ENCODE measurements around the gene TOP3B. TPM values are rescaled to one million over a fixed set of nuclear protein-coding genes. Genes with fewer than 3 reads are reported as not detected.

TOP3B gene
- polyA plus RNA-seq, 12 donors: 11.8 to 23.3 (median 15.9) TPM; not detected in 1

GRCh38 chr22:21963286-21963685 lies 19.3 kb downstream of the TOP3B start:
- no peak for DNase-seq

- no peak for DNase-seq
Measured at GRCh38 chr22:21962655-21962949, 20.0 kb downstream of the TOP3B start.

- no peak for DNase-seq
Measured at GRCh38 chr22:21961886-21962654, 20.5 kb downstream of the TOP3B start.

GRCh38 chr22:21961127-21961867 lies 21.3 kb downstream of the TOP3B start:
- no peak for DNase-seq

- no peak for DNase-seq
Measured at GRCh38 chr22:21960200-21961126, 22.1 kb downstream of the TOP3B start.

GRCh38 chr22:21959274-21960074 lies 23.1 kb downstream of the TOP3B start:
- no peak for DNase-seq

- DNase-seq: no peak
Measured at GRCh38 chr22:21958360-21959273, 24.0 kb downstream of the TOP3B start.

GRCh38 chr22:21952586-21953571 lies 29.7 kb downstream of the TOP3B start, which contains the start of gene PPM1F:
TSS of gene PPM1F (minus strand) at chr22:21952848. CDS start at chr22:21946048, 6,800 bp downstream.
- peak; percentile 80 for DNase-seq

- peak; percentile 50 for DNase-seq
Measured at GRCh38 chr22:21951931-21952465, 30.6 kb downstream of the TOP3B start.

GRCh38 chr22:21951062-21951461 lies 31.5 kb downstream of the TOP3B start:
- no peak for DNase-seq

- no peak for DNase-seq
Measured at GRCh38 chr22:21949948-21950347, 32.6 kb downstream of the TOP3B start.

- DNase-seq: no peak
Measured at GRCh38 chr22:21949569-21949918, 33.0 kb downstream of the TOP3B start.

- DNase-seq: no peak
Measured at GRCh38 chr22:21948824-21949568, 33.6 kb downstream of the TOP3B start.

GRCh38 chr22:21948390-21948789 lies 34.2 kb downstream of the TOP3B start:
- DNase-seq: no peak

GRCh38 chr22:21947040-21948014 lies 35.3 kb downstream of the TOP3B start:
- DNase-seq: peak; percentile 42

- no peak for DNase-seq
Measured at GRCh38 chr22:21946262-21946925, 36.2 kb downstream of the TOP3B start.
